Mucosa of rectum (tissue), 2 donors: ENCODE data around the gene SMARCAL1.

Source experiments
- H3K27ac ChIP-seq, 2 donors: one replicate each; pipeline ENCODE4 v1.7.0; 2013; ENCODE audit warnings: inconsistent platforms in 2 of 2, low read depth in 2 of 2, low read length in 2 of 2
- H3K27me3 ChIP-seq, 2 donors: one replicate each; pipeline ENCODE4 v1.7.0; 2013; ENCODE audit warnings: low read length in 2 of 2; ENCODE audit not compliant: control insufficient read depth in 2 of 2, insufficient read depth in 2 of 2
- H3K36me3 ChIP-seq, 2 donors: one replicate each; pipeline ENCODE4 v1.7.0; 2013; ENCODE audit warnings: low read length in 2 of 2; ENCODE audit not compliant: control insufficient read depth in 2 of 2, insufficient read depth in 2 of 2
- H3K4me1 ChIP-seq, 2 donors: one replicate each; pipeline ENCODE4 v1.7.0; 2013; ENCODE audit warnings: low read length in 2 of 2, mild to moderate bottlenecking in 1 of 2; ENCODE audit not compliant: control insufficient read depth in 2 of 2, insufficient read depth in 2 of 2
- H3K4me3 ChIP-seq, 2 donors: one replicate each; pipeline ENCODE4 v1.7.0; 2013; ENCODE audit warnings: low read length in 2 of 2
- H3K9ac ChIP-seq, 2 donors: one replicate each; pipeline ENCODE4 v1.7.0; 2013; ENCODE audit warnings: low read length in 2 of 2, low read depth in 1 of 2, mild to moderate bottlenecking in 1 of 2
- H3K9me3 ChIP-seq, 2 donors: one replicate each; pipeline ENCODE4 v1.7.0; 2013; ENCODE audit warnings: low read length in 2 of 2; ENCODE audit not compliant: control insufficient read depth in 2 of 2
- donor health status: healthy.
- donor health status: Normal muscosa, but diverticular disease.

The SMARCAL1 gene

GRCh38 chr2:216499641-216500218 lies 87.4 kb downstream of the SMARCAL1 start:
- H3K36me3 ChIP-seq, result peaks cover 41 to 49% of the 10 kb centered on the region in 2 donors
- no peaks in the 10 kb centered on the region for H3K9me3 ChIP-seq
- peak overlapping the region; percentile 90 to 96 for H3K4me3 ChIP-seq
- H3K27me3 ChIP-seq, result no peaks in the 10 kb centered on the region
- peak overlapping the region in 1 of 2 donors; percentile 79 for H3K27ac ChIP-seq
- H3K4me1 ChIP-seq, result peaks cover 26 to 32% of the 10 kb centered on the region in 2 donors
- H3K9ac ChIP-seq, result peak overlapping the region; percentile 90 to 97

- peaks cover 41 to 51% of the 10 kb centered on the region in 2 donors for H3K36me3 ChIP-seq
- peak overlapping the region in 1 of 2 donors; percentile 96 for H3K4me3 ChIP-seq
- H3K9me3 ChIP-seq, result no peaks in the 10 kb centered on the region
- no peaks in the 10 kb centered on the region for H3K27me3 ChIP-seq
- no peak overlapping the region for H3K27ac ChIP-seq
- H3K4me1 ChIP-seq, result peaks cover 26 to 32% of the 10 kb centered on the region in 2 donors
- H3K9ac ChIP-seq, result peak overlapping the region; percentile 0 to 90
Measured at GRCh38 chr2:216500572-216500971, 88.3 kb downstream of the SMARCAL1 start.

DNA sequence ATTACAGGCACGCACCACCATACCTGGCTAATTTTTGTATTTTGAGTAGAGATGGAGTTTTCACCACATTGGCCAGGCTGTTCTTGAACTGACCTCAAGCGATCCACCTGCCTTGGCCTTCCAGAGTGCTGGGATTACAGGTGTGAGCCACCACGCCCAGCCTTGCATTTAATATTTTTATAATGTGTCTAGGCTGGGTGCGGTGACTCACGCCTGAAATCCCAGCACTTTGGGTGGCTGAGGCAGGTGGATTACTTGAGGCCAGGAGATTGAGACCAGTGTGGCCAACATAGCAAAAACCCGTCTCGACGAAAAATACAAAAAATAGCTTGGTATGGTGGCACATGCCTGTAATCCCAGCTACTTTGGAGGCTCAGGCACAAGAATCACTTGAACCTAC lies 89.6 kb downstream of the SMARCAL1 start:
- Histone ChIP-seq H3K27ac (no peak overlapping the region), H3K4me1 (peaks cover 26 to 32% of the 10 kb centered on the region in 2 donors), H3K9me3 (no peaks in the 10 kb centered on the region), H3K4me3 (no peak overlapping the region), H3K36me3 (peaks cover 41 to 52% of the 10 kb centered on the region in 2 donors), H3K27me3 (no peaks in the 10 kb centered on the region), H3K9ac (no peak overlapping the region)

- H3K4me3 ChIP-seq, result no peak overlapping the region
- H3K4me1 ChIP-seq, result peaks cover 26 to 32% of the 10 kb centered on the region in 2 donors
- H3K36me3 ChIP-seq, result peaks cover 41 to 52% of the 10 kb centered on the region in 2 donors
- no peak overlapping the region for H3K27ac ChIP-seq
- H3K9me3 ChIP-seq, result no peaks in the 10 kb centered on the region
- no peak overlapping the region for H3K9ac ChIP-seq
- no peaks in the 10 kb centered on the region for H3K27me3 ChIP-seq
Measured at GRCh38 chr2:216502381-216503158, 90.3 kb downstream of the SMARCAL1 start.

- Histone ChIP-seq H3K4me3 (no peak overlapping the region), H3K9me3 (no peaks in the 10 kb centered on the region), H3K4me1 (peaks cover 26 to 27% of the 10 kb centered on the region in 2 donors), H3K27me3 (no peaks in the 10 kb centered on the region), H3K9ac (no peak overlapping the region), H3K27ac (no peak overlapping the region), H3K36me3 (peaks cover 41 to 52% of the 10 kb centered on the region in 2 donors)
Measured at GRCh38 chr2:216503159-216503629, 90.9 kb downstream of the SMARCAL1 start.

GRCh38 chr2:216503697-216504375 lies 91.6 kb downstream of the SMARCAL1 start:
- Histone ChIP-seq H3K27me3 (no peaks in the 10 kb centered on the region), H3K4me1 (peaks cover 25 to 26% of the 10 kb centered on the region in 2 donors), H3K36me3 (peaks cover 41 to 52% of the 10 kb centered on the region in 2 donors), H3K27ac (no peak overlapping the region), H3K9me3 (no peaks in the 10 kb centered on the region), H3K9ac (no peak overlapping the region), H3K4me3 (no peak overlapping the region)

DNA sequence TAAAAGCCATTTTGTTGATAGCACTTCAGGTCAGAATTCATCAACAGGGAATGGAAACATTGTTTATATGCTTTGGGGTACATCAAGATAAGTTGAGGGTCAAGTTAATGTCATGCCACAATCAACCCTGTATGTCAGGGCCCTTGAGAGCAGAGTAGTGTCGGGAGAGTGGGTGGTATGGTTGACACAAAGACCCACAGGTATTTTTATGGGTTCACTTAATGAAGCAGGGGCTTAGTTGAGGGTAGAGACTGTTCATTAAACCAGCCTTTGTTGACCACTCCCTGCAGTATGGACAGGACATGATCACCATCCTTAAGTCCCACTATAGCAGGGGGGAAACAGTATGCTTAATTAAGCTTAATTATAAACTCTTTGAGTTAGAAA lies 92.1 kb downstream of the SMARCAL1 start:
- H3K36me3 ChIP-seq, result peaks cover 41 to 52% of the 10 kb centered on the region in 2 donors
- no peak overlapping the region for H3K9ac ChIP-seq
- no peaks in the 10 kb centered on the region for H3K9me3 ChIP-seq
- H3K27ac ChIP-seq, result no peak overlapping the region
- no peak overlapping the region for H3K4me3 ChIP-seq
- peaks cover 25 to 26% of the 10 kb centered on the region in 2 donors for H3K4me1 ChIP-seq
- H3K27me3 ChIP-seq, result no peaks in the 10 kb centered on the region

GRCh38 chr2:216505133-216506106 lies 93.1 kb downstream of the SMARCAL1 start:
- peaks cover 35 to 44% of the 10 kb centered on the region in 2 donors for H3K36me3 ChIP-seq

More at GRCh38 chr2:216505133-216506106, 93.1 kb downstream of the SMARCAL1 start:
- no peaks in the 10 kb centered on the region for H3K27me3 ChIP-seq
- H3K4me1 ChIP-seq, result peaks cover 15 to 16% of the 10 kb centered on the region in 2 donors
- H3K27ac ChIP-seq, result no peak overlapping the region
- H3K9ac ChIP-seq, result no peak overlapping the region
- H3K4me3 ChIP-seq, result no peak overlapping the region
- no peaks in the 10 kb centered on the region for H3K9me3 ChIP-seq
